ENCODE measurements around the gene JAML. TPM values are rescaled to one million over a fixed set of nuclear protein-coding genes. Genes with fewer than 3 reads are reported as not detected.

Gene JAML
- total and polyA plus RNA-seq, 2 of the 13 experiments (the other 11 are each of a cell fraction or from before 2014, with no cell fraction given), result 2.0 to 3.3 TPM

DNA sequence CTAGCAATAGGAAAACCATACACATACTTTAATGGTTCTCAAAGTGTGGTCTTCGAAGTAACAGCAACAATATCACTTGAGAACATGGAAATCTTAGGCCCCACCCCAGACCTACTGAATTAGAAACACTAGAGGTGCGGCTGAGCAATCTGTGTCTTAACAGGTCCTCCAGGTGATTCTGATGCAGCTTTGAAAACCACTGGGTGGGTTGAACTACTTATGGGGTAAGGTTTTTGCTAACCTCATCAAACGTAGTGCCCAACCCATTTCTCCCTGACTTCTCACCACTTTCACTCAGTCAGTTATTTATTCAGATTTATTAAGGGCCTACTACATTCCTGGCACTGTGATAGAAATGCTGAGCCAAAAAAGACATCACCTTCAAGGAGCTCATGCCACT lies 35.5 kb upstream of the JAML start (continued):
- TF ChIP-seq, protein P1, sequence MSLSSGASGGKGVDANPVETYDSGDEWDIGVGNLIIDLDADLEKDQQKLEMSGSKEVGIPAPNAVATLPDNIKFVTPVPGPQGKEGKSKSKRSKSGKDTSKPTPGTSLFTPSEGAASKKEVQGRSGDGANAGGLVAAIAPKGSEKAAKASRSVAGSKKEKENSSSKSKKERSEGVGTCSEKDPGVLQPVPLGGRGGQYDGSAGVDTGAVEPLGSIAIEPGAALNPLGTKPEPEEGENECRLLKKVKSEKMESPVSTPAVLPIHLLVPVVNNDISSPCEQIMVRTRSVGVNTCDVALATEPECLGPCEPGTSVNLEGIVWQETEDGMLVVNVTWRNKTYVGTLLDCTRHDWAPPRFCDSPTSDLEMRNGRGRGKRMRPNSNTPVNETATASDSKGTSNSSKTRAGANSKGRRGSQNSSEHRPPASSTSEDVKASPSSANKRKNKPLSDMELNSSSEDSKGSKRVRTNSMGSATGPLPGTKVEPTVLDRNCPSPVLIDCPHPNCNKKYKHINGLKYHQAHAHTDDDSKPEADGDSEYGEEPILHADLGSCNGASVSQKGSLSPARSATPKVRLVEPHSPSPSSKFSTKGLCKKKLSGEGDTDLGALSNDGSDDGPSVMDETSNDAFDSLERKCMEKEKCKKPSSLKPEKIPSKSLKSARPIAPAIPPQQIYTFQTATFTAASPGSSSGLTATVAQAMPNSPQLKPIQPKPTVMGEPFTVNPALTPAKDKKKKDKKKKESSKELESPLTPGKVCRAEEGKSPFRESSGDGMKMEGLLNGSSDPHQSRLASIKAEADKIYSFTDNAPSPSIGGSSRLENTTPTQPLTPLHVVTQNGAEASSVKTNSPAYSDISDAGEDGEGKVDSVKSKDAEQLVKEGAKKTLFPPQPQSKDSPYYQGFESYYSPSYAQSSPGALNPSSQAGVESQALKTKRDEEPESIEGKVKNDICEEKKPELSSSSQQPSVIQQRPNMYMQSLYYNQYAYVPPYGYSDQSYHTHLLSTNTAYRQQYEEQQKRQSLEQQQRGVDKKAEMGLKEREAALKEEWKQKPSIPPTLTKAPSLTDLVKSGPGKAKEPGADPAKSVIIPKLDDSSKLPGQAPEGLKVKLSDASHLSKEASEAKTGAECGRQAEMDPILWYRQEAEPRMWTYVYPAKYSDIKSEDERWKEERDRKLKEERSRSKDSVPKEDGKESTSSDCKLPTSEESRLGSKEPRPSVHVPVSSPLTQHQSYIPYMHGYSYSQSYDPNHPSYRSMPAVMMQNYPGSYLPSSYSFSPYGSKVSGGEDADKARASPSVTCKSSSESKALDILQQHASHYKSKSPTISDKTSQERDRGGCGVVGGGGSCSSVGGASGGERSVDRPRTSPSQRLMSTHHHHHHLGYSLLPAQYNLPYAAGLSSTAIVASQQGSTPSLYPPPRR (CRISPR knock-in tag; IDR thresholded peaks at IDR 0.05; ENCODE audit: borderline replicate concordance), result no peak

GRCh38 chr11:118259138-118259537 lies 34.3 kb upstream of the JAML start:
- Histone ChIP-seq H3K27ac (ENCODE audit: extremely low read length, insufficient read depth, low read length) (no peak overlapping the region), H2AFZ (ENCODE audit: low read length) (no peak overlapping the region), H3K4me2 (ENCODE audit: low read depth, low read length) (no peak overlapping the region), H3K4me3 (replicated peaks in 1 of 3; ENCODE audit: insufficient read depth in 1 of 3, low read depth in 2 of 3, low read length in 3 of 3) (no peak overlapping the region), H4K20me1 (ENCODE audit: insufficient read depth, low read length) (no peaks in the 10 kb centered on the region), H3K9me3 (ENCODE audit: low read length) (no peaks in the 10 kb centered on the region), H3K79me2 (ENCODE audit: insufficient read depth, low read length) (peaks cover 7% of the 10 kb centered on the region), H3K27me3 (ENCODE audit: control insufficient read depth in 1 of 2, insufficient read depth in 2 of 2, low read length in 2 of 2) (no peaks in the 10 kb centered on the region; a peak in 1 of 5 replicates), H3K9ac (ENCODE audit: insufficient read depth, low read depth, low read length) (no peak overlapping the region), H3K36me3 (replicated peaks in 1 of 2; ENCODE audit: control insufficient read depth in 1 of 2, insufficient read depth in 2 of 2, low read length in 2 of 2) (peaks cover 4 to 27% of the 10 kb centered on the region in 2 experiments; a peak in 3 of 5 replicates), H3K4me1 (ENCODE audit: insufficient read depth, low read length) (peaks cover 23% of the 10 kb centered on the region)
- BruUV-seq (replicated peaks), result no TSS peak
- CTCF ChIA-PET (ENCODE audit: low intra/inter-chr PET ratio, low total read pairs), result no interaction called here
- POLR2A ChIA-PET, result no interaction called here
- FAIRE-seq (no peak), DNase-seq (ENCODE audit: low spot score) (no peak), ATAC-seq (no peak)
- 100% methylated on average over 1 of the region's 1 CpG for WGBS (ENCODE audit: low lambda C conversion rate)
- intact Hi-C loops (cut with micrococcal nuclease; ENCODE audit: unreplicated experiment), result no loop called here
- no peak for TF ChIP-seq PRPF4 (IDR thresholded peaks at IDR 0.05; ENCODE audit: low read depth, low read length, poor library complexity, severe bottlenecking)
- no peak for TF ChIP-seq ZNF768 (CRISPR knock-in tag; IDR thresholded peaks at IDR 0.05)
- no peak for TF ChIP-seq ATF3 (CRISPR knock-in tag; IDR thresholded peaks at IDR 0.05)
- no peak for TF ChIP-seq ZNF589 (CRISPR knock-in tag; conservative IDR thresholded peaks at IDR 0.05)
- TF ChIP-seq MIER2 (CRISPR knock-in tag; IDR thresholded peaks at IDR 0.05), result no peak
- in situ Hi-C loops (cut with HindIII; ENCODE audit: extremely low pct_ligation_motif_present, low pct_unique_long_range_greater_than_20kb), result no loop called here
